ENCODE measurements around the gene DCUN1D4. TPM values are rescaled to one million over a fixed set of nuclear protein-coding genes. Genes with fewer than 3 reads are reported as not detected.

The DCUN1D4 gene
- total and polyA plus RNA-seq, 2 donors from 2014 or later, result 17.0 to 50.7 TPM

DNA sequence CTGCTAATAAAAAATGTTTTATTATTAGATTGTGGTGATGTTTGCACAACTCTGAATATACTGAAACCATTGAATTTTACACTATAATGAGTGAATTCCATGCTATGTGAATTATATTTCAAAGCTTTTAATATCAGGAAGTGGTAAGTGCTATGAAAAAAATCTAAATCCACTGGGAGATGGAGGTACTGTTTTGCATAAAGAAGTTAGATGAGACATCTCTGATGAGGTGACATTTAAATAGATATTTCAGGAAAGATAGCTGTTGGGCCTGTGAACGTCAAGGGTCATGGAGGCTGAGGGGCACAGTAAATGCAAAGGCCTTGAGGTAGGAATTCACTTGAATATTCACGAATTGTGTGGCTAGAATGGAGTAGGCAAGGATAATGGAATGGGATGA lies 12.3 kb downstream of the DCUN1D4 start:
- TF ChIP-seq, protein P1, sequence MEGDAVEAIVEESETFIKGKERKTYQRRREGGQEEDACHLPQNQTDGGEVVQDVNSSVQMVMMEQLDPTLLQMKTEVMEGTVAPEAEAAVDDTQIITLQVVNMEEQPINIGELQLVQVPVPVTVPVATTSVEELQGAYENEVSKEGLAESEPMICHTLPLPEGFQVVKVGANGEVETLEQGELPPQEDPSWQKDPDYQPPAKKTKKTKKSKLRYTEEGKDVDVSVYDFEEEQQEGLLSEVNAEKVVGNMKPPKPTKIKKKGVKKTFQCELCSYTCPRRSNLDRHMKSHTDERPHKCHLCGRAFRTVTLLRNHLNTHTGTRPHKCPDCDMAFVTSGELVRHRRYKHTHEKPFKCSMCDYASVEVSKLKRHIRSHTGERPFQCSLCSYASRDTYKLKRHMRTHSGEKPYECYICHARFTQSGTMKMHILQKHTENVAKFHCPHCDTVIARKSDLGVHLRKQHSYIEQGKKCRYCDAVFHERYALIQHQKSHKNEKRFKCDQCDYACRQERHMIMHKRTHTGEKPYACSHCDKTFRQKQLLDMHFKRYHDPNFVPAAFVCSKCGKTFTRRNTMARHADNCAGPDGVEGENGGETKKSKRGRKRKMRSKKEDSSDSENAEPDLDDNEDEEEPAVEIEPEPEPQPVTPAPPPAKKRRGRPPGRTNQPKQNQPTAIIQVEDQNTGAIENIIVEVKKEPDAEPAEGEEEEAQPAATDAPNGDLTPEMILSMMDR (IDR thresholded peaks at IDR 0.05; ENCODE audit: borderline replicate concordance, extremely low read depth, insufficient read depth), result no peak
- no peak overlapping the region for H3K27ac ChIP-seq (ENCODE audit: low read depth in 2 of 2, low read length in 2 of 2)
- no peak overlapping the region for H3K4me3 ChIP-seq (ENCODE audit: low read length in 3 of 3)
- DNase-seq (no peak), FAIRE-seq (no peak)
- H3K36me3 ChIP-seq (ENCODE audit: control insufficient read depth in 2 of 3, insufficient read depth in 3 of 3, low read length in 3 of 3), result no peaks in the 10 kb centered on the region
- no peak overlapping the region for H3K9ac ChIP-seq (ENCODE audit: low read length in 3 of 3)
- H3K9me3 ChIP-seq (ENCODE audit: control insufficient read depth in 2 of 3, insufficient read depth in 1 of 3, low read length in 3 of 3), result no peaks in the 10 kb centered on the region
- H3K27me3 ChIP-seq (ENCODE audit: control insufficient read depth, insufficient read depth, low read length), result no peaks in the 10 kb centered on the region
- intact Hi-C loops (cut with DNase I), result no loop called here
- peaks cover 0 to 17% (median 16%) of the 10 kb centered on the region in 3 donors for H3K4me1 ChIP-seq (ENCODE audit: control insufficient read depth in 2 of 3, insufficient read depth in 2 of 3, low read depth in 1 of 3, low read length in 3 of 3)

DNA sequence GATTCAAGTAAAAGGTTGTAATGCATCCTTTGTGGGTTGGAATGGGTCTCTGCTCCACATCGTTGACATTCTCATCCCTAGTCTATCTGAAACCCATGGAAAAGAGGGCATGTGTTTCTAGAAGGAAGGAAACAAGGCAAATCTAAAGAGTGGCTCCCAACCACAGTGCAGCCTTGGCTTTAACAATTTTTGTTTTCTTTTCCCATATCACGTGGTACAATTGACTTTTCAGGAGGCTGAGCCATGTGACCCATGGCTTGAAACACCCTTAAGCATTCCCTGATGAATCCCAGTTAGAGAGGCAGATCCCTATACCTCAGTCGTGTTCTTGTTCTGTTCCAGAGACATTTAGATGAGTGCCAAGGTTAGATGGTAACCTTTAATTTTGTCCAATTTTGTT lies 12.8 kb downstream of the DCUN1D4 start:
- Histone ChIP-seq H3K4me3 (ENCODE audit: low read length in 3 of 3) (no peak overlapping the region), H3K9ac (ENCODE audit: low read length in 3 of 3) (no peak overlapping the region), H3K36me3 (ENCODE audit: control insufficient read depth in 2 of 3, insufficient read depth in 3 of 3, low read length in 3 of 3) (no peaks in the 10 kb centered on the region), H3K27ac (ENCODE audit: low read depth in 2 of 2, low read length in 2 of 2) (no peak overlapping the region), H3K9me3 (ENCODE audit: control insufficient read depth in 2 of 3, insufficient read depth in 1 of 3, low read length in 3 of 3) (no peaks in the 10 kb centered on the region), H3K4me1 (ENCODE audit: control insufficient read depth in 2 of 3, insufficient read depth in 2 of 3, low read depth in 1 of 3, low read length in 3 of 3) (peaks cover 0 to 17% (median 16%) of the 10 kb centered on the region in 3 donors), H3K27me3 (ENCODE audit: control insufficient read depth, insufficient read depth, low read length) (no peaks in the 10 kb centered on the region)
- intact Hi-C loops (cut with DNase I), result no loop called here
- DNase-seq (no peak), FAIRE-seq (no peak)
- TF ChIP-seq, protein P1 (IDR thresholded peaks at IDR 0.05; ENCODE audit: borderline replicate concordance, extremely low read depth, insufficient read depth), result no peak

GRCh38 chr4:51858605-51859202 lies 15.8 kb downstream of the DCUN1D4 start:
- Histone ChIP-seq H3K27ac (ENCODE audit: low read depth in 2 of 2, low read length in 2 of 2) (no peak overlapping the region), H3K4me3 (ENCODE audit: low read length in 3 of 3) (no peak overlapping the region), H3K36me3 (ENCODE audit: control insufficient read depth in 2 of 3, insufficient read depth in 3 of 3, low read length in 3 of 3) (peaks cover 0 to 5% (median 0%) of the 10 kb centered on the region in 3 donors), H3K9ac (ENCODE audit: low read length in 3 of 3) (no peak overlapping the region), H3K9me3 (ENCODE audit: control insufficient read depth in 2 of 3, insufficient read depth in 1 of 3, low read length in 3 of 3) (no peaks in the 10 kb centered on the region), H3K4me1 (ENCODE audit: control insufficient read depth in 2 of 3, insufficient read depth in 2 of 3, low read depth in 1 of 3, low read length in 3 of 3) (peaks cover 0 to 12% (median 7%) of the 10 kb centered on the region in 3 donors), H3K27me3 (ENCODE audit: control insufficient read depth, insufficient read depth, low read length) (no peaks in the 10 kb centered on the region)
- peak in 1 of 5 donors; percentile 24 for DNase-seq
- no peak for FAIRE-seq
- intact Hi-C loops (cut with DNase I), result no loop called here
- TF ChIP-seq, protein P1 (IDR thresholded peaks at IDR 0.05; ENCODE audit: borderline replicate concordance, extremely low read depth, insufficient read depth), result no peak
